Activated T-cell treated with anti-CD3 and anti-CD28 coated beads, Interleukin-2, amount 50 U/mL, for 4 hours (primary cell): Measurements from ENCODE around the gene TRPV3. TPM values are rescaled to one million over a fixed set of nuclear protein-coding genes. Genes with fewer than 3 reads are reported as not detected.
"Not testable (repeated sequence)": the region's sequence is repeated elsewhere in the genome, so short reads cannot be mapped to it uniquely, and the experiment has no call there.

Source experiments
- ATAC-seq, 2 donors: fragments of 200-7000 bp; cut with Tn5 transposase; one replicate each; pipeline ENCODE4 v1.10.0; 2021
- DNase-seq: peaks from one replicate; pipeline ENCODE4 v3.0.0-alpha.2; 2020
- H3K27me3 Mint-ChIP-seq: one replicate; pipeline ENCODE4 v1.8.0; 2021; ENCODE audit warnings: low read depth, mixed read lengths
- H3K36me3 Mint-ChIP-seq: one replicate; pipeline ENCODE4 v1.8.0; 2022; ENCODE audit warnings: mixed read lengths; ENCODE audit not compliant: insufficient read depth
- H3K4me1 Mint-ChIP-seq: one replicate; pipeline ENCODE4 v1.8.0; 2021; ENCODE audit warnings: low read depth, mixed read lengths
- H3K4me3 Mint-ChIP-seq: one replicate; pipeline ENCODE4 v1.8.0; 2021; ENCODE audit warnings: mild to moderate bottlenecking, moderate library complexity, mixed read lengths
- H3K9me3 Mint-ChIP-seq: one replicate; pipeline ENCODE4 v1.8.0; 2021; ENCODE audit warnings: mixed read lengths
- total RNA-seq, 3 donors: library from RNA; stranded (reverse); gene quantifications; one replicate each; pipeline ENCODE4 v1.2.1, GENCODE V29; 2021

Gene TRPV3
- total RNA-seq, 3 donors from 2014 or later: 0.45 to 0.84 (median 0.73) TPM

GRCh38 chr17:3564241-3564640 lies 6.6 kb upstream of the TRPV3 start:
- ATAC-seq, H3K4me1 Mint-ChIP-seq, H3K27me3 Mint-ChIP-seq, H3K4me3 Mint-ChIP-seq, DNase-seq, H3K36me3 Mint-ChIP-seq, H3K9me3 Mint-ChIP-seq: not testable (repeated sequence)

DNA sequence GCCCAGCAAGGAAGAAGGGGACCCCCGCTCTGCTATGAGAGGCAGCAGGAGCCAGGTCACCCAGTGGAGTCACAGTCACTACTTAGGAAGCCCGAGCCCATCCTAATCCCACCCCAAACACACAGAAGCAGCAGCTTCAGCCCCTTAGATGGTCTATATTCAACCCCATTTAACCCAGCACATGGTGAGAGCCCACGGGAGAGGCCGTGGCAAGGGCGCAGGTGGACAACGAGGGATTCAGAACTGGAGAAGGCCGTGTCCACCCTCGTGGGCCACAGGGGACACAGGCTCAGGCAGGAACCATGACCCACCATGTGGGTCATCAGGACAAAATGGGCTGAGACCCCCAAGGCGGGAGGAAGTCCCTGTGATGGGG lies 1.6 kb upstream of the TRPV3 start:
- H3K36me3 Mint-ChIP-seq: no peaks in the 10 kb centered on the region
- DNase-seq (no peak), ATAC-seq (no peak)
- H3K9me3 Mint-ChIP-seq: no peaks in the 10 kb centered on the region
- peak overlapping the region; percentile 40 for H3K4me3 Mint-ChIP-seq
- H3K4me1 Mint-ChIP-seq: peaks cover 21% of the 10 kb centered on the region
- peaks cover 6% of the 10 kb centered on the region for H3K27me3 Mint-ChIP-seq

- H3K4me1 Mint-ChIP-seq: peaks cover 21% of the 10 kb centered on the region
- DNase-seq (peak; percentile 39), ATAC-seq (peak; percentile 73 to 80)
- H3K4me3 Mint-ChIP-seq: peak overlapping the region; percentile 40
- H3K36me3 Mint-ChIP-seq: no peaks in the 10 kb centered on the region
- peaks cover 6% of the 10 kb centered on the region for H3K27me3 Mint-ChIP-seq
- H3K9me3 Mint-ChIP-seq: no peaks in the 10 kb centered on the region
Observed at GRCh38 chr17:3558603-3559269, 1.1 kb upstream of the TRPV3 start.

DNA sequence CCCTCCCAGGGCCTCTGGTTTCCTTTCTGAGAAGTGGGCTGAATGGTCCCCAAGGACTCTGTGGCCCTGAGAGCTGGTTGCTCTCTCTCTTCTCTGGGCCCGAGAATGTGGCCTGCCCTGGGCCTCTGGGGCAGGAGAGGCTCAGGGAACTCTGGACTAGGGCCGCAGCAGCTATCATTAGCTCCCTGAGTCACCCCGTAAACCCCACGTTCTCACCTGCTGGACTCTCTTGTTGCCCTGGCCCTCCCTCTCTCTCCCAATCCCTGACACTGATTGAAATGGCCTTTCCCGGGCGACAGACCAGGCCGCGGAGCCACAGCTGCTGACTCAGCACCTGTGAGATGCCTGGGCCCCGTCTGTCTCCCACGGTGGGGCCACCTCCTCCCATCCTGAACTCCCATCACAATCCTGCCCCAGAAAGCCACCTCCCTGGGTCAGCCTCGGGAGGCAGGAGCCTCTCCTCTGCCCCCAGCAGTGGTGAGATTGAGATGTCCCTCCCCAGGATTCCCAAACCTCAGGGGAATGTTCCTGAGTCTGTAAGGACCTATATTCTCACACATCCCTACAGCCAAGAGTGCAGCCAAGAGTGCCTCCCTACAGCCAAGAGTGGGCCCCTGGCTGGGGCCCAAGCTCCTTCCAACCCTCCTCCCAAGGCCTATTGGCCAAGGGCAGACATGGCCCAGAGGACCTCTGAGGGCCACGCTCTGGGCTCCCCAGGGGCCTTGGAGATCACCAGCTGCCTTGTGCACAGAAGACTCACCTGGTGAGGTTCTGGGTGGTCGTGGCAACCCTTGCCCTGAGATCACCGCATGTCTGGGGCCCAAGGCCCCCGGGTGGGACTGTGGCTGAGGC lies 470 bp downstream of the TRPV3 start:
- Mint-ChIP-seq H3K9me3 (no peaks in the 10 kb centered on the region), H3K36me3 (no peaks in the 10 kb centered on the region), H3K4me1 (peaks cover 21% of the 10 kb centered on the region), H3K4me3 (no peak overlapping the region), H3K27me3 (peaks cover 11% of the 10 kb centered on the region)
- ATAC-seq (no peak), DNase-seq (no peak)

DNA sequence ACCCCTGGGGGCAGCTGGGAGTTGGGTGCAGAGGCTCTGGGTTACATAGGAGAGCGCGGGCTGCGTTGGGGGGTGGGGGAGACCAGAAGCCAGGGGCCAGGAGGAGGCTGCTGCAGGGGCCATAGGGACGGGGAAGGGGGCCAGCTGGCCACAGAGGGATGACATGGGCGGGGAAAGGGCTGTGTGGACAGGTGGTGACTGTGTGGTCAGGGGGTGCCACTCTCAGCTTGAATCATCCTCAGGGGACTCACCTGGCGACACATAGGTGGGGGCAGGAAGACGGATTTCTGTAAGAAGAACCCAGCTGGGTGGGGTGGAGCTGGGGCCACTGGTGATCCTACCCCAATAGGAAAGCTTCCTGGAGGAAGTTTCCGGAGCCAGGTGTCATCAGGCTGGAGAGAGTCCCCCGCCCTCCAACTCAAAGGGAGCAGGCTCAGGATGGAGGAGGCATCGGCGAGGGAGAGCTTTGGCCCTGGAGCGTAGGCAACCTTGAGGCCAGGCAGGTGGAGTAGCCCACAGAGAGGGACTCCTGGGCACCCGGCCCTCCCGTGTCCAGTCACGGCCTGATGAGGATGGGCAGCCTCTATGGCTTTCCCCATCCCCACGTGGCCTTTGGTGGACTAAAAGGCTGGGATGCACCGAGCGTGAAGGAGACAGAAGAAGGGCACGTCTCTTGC lies 1.2 kb downstream of the TRPV3 start:
- ATAC-seq: no peak
- DNase-seq: no peak
- no peak overlapping the region for H3K4me3 Mint-ChIP-seq
- H3K27me3 Mint-ChIP-seq: peaks cover 11% of the 10 kb centered on the region
- H3K9me3 Mint-ChIP-seq: no peaks in the 10 kb centered on the region
- H3K36me3 Mint-ChIP-seq: no peaks in the 10 kb centered on the region
- peaks cover 21% of the 10 kb centered on the region for H3K4me1 Mint-ChIP-seq

DNA sequence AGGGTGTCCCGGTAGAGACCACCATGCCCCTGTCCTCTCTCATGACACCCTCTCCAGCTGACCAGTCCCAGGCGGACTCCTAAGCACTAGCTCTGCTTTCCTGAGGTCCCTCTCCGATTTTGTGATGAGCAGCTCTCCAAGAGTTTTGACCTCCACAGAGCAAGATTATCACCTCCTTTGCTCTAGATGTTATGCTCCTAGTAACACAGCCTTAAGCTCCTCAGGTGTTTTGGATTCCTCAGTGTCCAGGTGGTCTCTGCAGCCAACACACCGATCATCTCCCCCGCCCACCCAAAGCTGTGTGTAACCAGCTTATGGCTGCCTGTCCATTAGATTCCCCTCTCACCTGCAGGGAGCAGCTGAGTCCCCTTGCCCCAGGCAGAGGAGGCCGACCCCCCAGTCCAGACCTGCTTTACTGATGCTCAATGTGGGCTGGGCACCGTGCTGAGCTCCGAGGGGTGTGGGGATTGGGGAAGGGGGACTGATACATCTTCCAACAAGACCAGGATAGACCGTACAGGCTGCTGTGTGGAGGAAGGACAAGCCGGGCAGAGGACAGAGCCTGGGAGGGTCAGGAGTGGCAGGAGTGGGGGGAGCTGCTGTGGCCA lies 2.3 kb downstream of the TRPV3 start:
- Mint-ChIP-seq H3K27me3 (peaks cover 11% of the 10 kb centered on the region), H3K9me3 (no peaks in the 10 kb centered on the region), H3K4me3 (no peak overlapping the region), H3K36me3 (no peaks in the 10 kb centered on the region), H3K4me1 (peaks cover 21% of the 10 kb centered on the region)
- DNase-seq: no peak
- no peak for ATAC-seq

DNA sequence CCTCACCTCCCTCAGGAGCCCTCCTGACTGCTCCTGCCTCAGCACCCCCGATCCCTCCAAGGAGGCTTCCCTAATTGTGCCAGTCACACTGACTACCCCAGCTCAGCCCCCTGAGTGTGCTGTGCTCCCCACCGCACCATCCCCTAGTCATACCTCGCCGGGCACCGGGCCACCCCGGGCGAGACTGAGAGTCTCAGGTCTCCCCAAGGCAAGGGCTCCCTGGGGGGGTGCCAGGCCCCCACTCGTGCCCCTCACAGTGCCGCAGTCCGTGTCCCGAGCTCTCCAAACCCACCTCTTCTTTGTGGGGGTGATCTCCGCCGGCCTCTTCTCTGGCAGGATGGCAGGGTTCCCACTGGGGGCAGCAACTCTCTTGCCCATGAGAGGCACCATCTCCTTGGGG lies 3.2 kb downstream of the TRPV3 start:
- H3K27me3 Mint-ChIP-seq: peaks cover 11% of the 10 kb centered on the region
- H3K9me3 Mint-ChIP-seq: no peaks in the 10 kb centered on the region
- ATAC-seq: no peak
- DNase-seq: no peak
- peaks cover 21% of the 10 kb centered on the region for H3K4me1 Mint-ChIP-seq
- H3K36me3 Mint-ChIP-seq: no peaks in the 10 kb centered on the region
- no peak overlapping the region for H3K4me3 Mint-ChIP-seq

DNA sequence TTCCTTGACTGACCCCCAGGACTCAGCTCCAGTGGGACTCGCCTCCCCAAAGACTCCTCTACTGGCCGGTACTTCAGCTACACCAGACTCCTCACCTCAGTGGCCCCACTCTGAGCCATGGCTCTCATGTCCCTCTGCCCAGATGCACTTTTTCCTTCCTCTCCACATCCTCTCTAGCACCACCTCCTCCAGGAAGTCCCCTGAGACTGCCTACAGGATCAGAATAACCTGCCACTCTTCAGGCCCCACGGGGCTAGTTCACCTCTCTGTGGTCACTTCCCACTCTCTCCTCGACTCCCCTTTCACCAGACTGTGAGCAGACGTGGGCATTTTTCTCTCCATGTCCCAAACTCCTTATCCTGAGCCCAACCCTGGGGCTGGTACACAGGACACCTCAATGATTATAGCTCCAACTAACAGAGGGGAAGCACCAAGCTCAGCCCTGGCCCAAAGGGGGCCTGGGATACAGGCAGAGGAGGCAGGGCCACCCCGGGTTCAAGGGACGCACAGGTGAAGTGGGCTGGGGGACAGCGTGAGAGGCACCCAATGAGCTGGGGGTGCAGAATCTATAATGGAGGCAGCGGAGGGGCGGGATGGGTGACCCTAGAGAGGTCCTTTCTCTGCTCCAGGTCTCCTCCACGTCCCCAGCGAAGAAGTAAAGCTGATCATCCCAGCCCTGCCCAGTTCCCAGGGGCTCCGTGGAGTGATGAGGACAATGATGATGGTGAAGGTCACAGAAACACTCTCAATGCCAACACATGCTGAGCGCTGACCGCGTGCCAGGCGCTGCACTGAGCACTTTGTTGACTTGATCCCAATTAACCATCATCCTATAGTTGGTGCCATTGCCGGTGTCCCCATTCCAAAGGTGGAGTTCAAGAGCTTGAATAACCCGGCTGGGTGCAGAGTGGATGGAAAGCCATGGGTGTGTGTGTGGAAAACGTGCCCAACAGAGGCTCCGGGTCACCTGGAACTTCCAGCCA lies 3.9 kb downstream of the TRPV3 start:
- no peaks in the 10 kb centered on the region for H3K9me3 Mint-ChIP-seq
- DNase-seq: no peak
- H3K27me3 Mint-ChIP-seq: peaks cover 11% of the 10 kb centered on the region
- no peak overlapping the region for H3K4me3 Mint-ChIP-seq
- H3K36me3 Mint-ChIP-seq: no peaks in the 10 kb centered on the region
- ATAC-seq: no peak
- peaks cover 17% of the 10 kb centered on the region for H3K4me1 Mint-ChIP-seq

DNA sequence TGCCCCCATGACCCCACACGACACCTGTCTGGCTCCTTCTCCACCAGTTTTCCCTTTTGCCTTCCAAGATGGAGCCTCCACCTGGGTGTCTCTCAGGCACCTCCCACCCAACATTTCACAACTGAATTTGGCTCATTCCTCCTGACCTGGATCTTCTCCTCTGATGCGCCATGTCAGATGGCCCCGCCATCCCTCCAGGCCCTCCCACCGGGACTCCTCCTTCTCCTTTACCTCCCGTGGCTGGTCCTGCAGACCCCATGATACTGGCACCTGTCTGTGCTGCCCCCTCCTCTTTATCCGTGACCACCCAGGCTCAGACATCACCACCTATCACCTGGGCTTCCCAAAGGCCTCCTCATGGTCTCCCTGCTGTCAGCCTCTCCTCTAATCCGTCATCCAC lies 4.7 kb downstream of the TRPV3 start:
- Mint-ChIP-seq H3K27me3 (peaks cover 11% of the 10 kb centered on the region), H3K4me3 (no peak overlapping the region), H3K4me1 (peaks cover 9% of the 10 kb centered on the region), H3K9me3 (no peaks in the 10 kb centered on the region), H3K36me3 (no peaks in the 10 kb centered on the region)
- ATAC-seq: no peak
- DNase-seq: no peak

DNA sequence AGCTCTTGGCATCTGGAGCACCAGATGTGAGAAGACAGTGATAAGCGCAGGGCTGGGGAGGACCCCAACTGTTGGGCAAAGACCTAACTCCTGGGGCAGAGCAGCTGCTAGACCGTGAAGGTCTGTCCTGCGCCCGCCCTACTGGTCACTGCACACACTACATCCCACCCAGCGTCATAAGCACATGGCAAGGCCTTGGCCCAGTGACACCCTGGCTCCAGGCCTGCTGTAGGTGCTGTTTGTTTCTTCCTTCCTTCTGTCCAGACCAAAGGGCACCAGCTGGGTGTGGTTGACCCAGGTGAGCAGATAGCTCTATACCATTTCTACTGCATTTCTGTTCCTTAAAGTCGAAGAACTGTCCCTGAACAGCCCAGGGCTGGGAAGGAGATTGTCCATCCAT lies 6.4 kb downstream of the TRPV3 start:
- Mint-ChIP-seq H3K36me3 (no peaks in the 10 kb centered on the region), H3K4me3 (no peak overlapping the region), H3K27me3 (peaks cover 10% of the 10 kb centered on the region), H3K4me1 (no peaks in the 10 kb centered on the region), H3K9me3 (no peaks in the 10 kb centered on the region)
- ATAC-seq: no peak
- no peak for DNase-seq

- Mint-ChIP-seq H3K4me1 (no peaks in the 10 kb centered on the region), H3K27me3 (peaks cover 5% of the 10 kb centered on the region), H3K4me3 (no peak overlapping the region), H3K36me3 (no peaks in the 10 kb centered on the region), H3K9me3 (no peaks in the 10 kb centered on the region)
- ATAC-seq (no peak), DNase-seq (no peak)
Observed at GRCh38 chr17:3549610-3550162, 7.9 kb downstream of the TRPV3 start.

DNA sequence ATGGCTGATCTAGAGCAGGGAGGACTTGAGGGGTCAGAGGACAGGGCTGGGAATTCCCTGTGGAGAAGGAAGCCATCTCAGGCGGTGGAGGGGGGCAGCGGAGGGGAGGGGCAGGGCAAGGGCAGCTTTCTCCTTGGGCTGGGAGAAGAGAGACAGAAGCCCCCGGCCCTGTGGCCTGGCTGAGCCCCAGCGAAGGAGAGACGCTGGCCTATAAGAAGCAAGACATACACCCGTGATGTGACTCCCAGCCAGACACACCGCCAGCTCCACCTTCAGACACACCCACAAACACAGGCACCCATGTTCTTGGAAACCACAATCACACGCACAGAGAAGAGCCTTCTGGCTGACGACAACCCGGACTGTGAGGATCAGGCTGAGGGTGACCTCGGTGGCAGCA lies 10.0 kb downstream of the TRPV3 start:
- Mint-ChIP-seq H3K4me3 (no peak overlapping the region), H3K27me3 (peaks cover 5% of the 10 kb centered on the region), H3K4me1 (no peaks in the 10 kb centered on the region), H3K36me3 (no peaks in the 10 kb centered on the region), H3K9me3 (no peaks in the 10 kb centered on the region)
- no peak for ATAC-seq
- DNase-seq: no peak

GRCh38 chr17:3546997-3547396 lies 10.6 kb downstream of the TRPV3 start:
- H3K27me3 Mint-ChIP-seq: peaks cover 5% of the 10 kb centered on the region
- DNase-seq: no peak
- no peaks in the 10 kb centered on the region for H3K9me3 Mint-ChIP-seq
- H3K36me3 Mint-ChIP-seq: no peaks in the 10 kb centered on the region
- no peaks in the 10 kb centered on the region for H3K4me1 Mint-ChIP-seq
- H3K4me3 Mint-ChIP-seq: no peak overlapping the region
- no peak for ATAC-seq
